H9 (cell line): ENCODE data around the gene EGFR. TPM values are rescaled to one million over a fixed set of nuclear protein-coding genes. Genes with fewer than 3 reads are reported as not detected.
A peak's percentile ranks its signal among the peaks of the same experiment; 100 is the strongest.

Experiments
- DNase-seq: peaks from one replicate; pipeline ENCODE4 v3.0.0-alpha.2; 2017
- H2AFZ ChIP-seq: one replicate; pipeline ENCODE4 v1.6.1; 2013; ENCODE audit warnings: mild to moderate bottlenecking, low read length, control low read depth, moderate library complexity
- H2AK5ac ChIP-seq: 2 replicates; pipeline ENCODE4 v1.6.1; 2013; ENCODE audit warnings: low read length, control low read depth, mixed read lengths; ENCODE audit not compliant: insufficient read length
- H2BK120ac ChIP-seq: one replicate; pipeline ENCODE4 v1.6.1; 2013; ENCODE audit warnings: low read depth, mild to moderate bottlenecking, low read length, control low read depth, inconsistent platforms; ENCODE audit not compliant: poor library complexity, severe bottlenecking
- H2BK12ac ChIP-seq: 2 replicates; pipeline ENCODE4 v1.6.1; 2013; ENCODE audit warnings: low read length, control low read depth, mixed read lengths, low read depth; ENCODE audit not compliant: insufficient read length
- H2BK15ac ChIP-seq: 2 replicates; pipeline ENCODE4 v1.6.1; 2013; ENCODE audit warnings: low read depth, low read length, control low read depth
- H2BK20ac ChIP-seq: one replicate; pipeline ENCODE4 v1.6.1; 2013; ENCODE audit warnings: low read depth, mild to moderate bottlenecking, low read length, control low read depth, inconsistent platforms; ENCODE audit not compliant: poor library complexity, severe bottlenecking
- H2BK5ac ChIP-seq: 2 replicates; pipeline ENCODE4 v1.6.1; 2013; ENCODE audit warnings: low read length, control low read depth, mixed read lengths; ENCODE audit not compliant: insufficient read length
- H3K14ac ChIP-seq: 2 replicates; pipeline ENCODE4 v1.6.1; 2013; ENCODE audit warnings: low read length, control low read depth; ENCODE audit not compliant: insufficient read depth
- H3K18ac ChIP-seq: 2 replicates; pipeline ENCODE4 v1.6.1; 2013; ENCODE audit warnings: low read depth, mild to moderate bottlenecking, mixed read lengths, low read length, control low read depth; ENCODE audit not compliant: insufficient read length
- H3K23ac ChIP-seq: 2 replicates; pipeline ENCODE4 v1.6.1; 2013; ENCODE audit warnings: low read length, control low read depth, mixed read lengths, low read depth; ENCODE audit not compliant: insufficient read length
- H3K23me2 ChIP-seq: 2 replicates; pipeline ENCODE4 v1.6.1; 2013; ENCODE audit warnings: low read depth, mild to moderate bottlenecking, mixed read lengths, low read length, control low read depth; ENCODE audit not compliant: insufficient read length, poor library complexity, severe bottlenecking
- H3K27ac ChIP-seq: 2 replicates; pipeline ENCODE4 v1.5.1; 2013; ENCODE audit warnings: low read length, control low read depth, mixed read lengths, low read depth; ENCODE audit not compliant: insufficient read length
- H3K27me3 ChIP-seq: 2 replicates; pipeline ENCODE4 v1.6.1; 2013; ENCODE audit warnings: low read length, control low read depth, inconsistent platforms; ENCODE audit not compliant: insufficient read depth
- H3K4ac ChIP-seq: 2 replicates; pipeline ENCODE4 v1.6.1; 2013; ENCODE audit warnings: low read depth, mild to moderate bottlenecking, control low read depth, inconsistent platforms, low read length, moderate library complexity
- H3K4me1 ChIP-seq: 2 replicates; pipeline ENCODE4 v1.6.1; 2013; ENCODE audit warnings: low read length, control low read depth, inconsistent platforms; ENCODE audit not compliant: insufficient read depth
- H3K4me2 ChIP-seq: 2 replicates; pipeline ENCODE4 v1.6.1; 2013; ENCODE audit warnings: low read length, control low read depth, mixed read lengths; ENCODE audit not compliant: insufficient read length, insufficient read depth
- H3K56ac ChIP-seq: 2 replicates; pipeline ENCODE4 v1.6.1; 2013; ENCODE audit warnings: low read depth, mild to moderate bottlenecking, mixed read lengths, low read length, control low read depth; ENCODE audit not compliant: insufficient read length
- H3K79me1 ChIP-seq: 2 replicates; pipeline ENCODE4 v1.6.1; 2013; ENCODE audit warnings: low read depth, mild to moderate bottlenecking, moderate library complexity, low read length, control low read depth, inconsistent platforms; ENCODE audit not compliant: insufficient read depth, poor library complexity, severe bottlenecking
- H3K79me2 ChIP-seq: 2 replicates; pipeline ENCODE4 v1.6.1; 2013; ENCODE audit warnings: low read length, control low read depth, inconsistent platforms; ENCODE audit not compliant: insufficient read depth
- H3K9ac ChIP-seq: 2 replicates; pipeline ENCODE4 v1.6.1; 2013; ENCODE audit warnings: low read length, control low read depth, mixed read lengths; ENCODE audit not compliant: insufficient read length; ENCODE audit errors: extremely low read depth
- H3K9me3 ChIP-seq: one replicate; pipeline ENCODE4 v1.6.1; 2013; ENCODE audit warnings: low read depth, low read length, inconsistent platforms; ENCODE audit not compliant: control insufficient read depth
- H3T11ph ChIP-seq: one replicate; pipeline ENCODE4 v1.6.1; 2013; ENCODE audit warnings: mild to moderate bottlenecking, low read length, control low read depth, inconsistent platforms
- H4K20me1 ChIP-seq: one replicate; pipeline ENCODE4 v1.6.1; 2013; ENCODE audit not compliant: control insufficient read depth, insufficient read length, insufficient read depth
- H4K5ac ChIP-seq: 2 replicates; pipeline ENCODE4 v1.6.1; 2013; ENCODE audit warnings: low read depth, mild to moderate bottlenecking, mixed read lengths, low read length, control low read depth; ENCODE audit not compliant: insufficient read length
- H4K8ac ChIP-seq: replicated peaks from 2 replicates; pipeline ENCODE4 v1.6.1; 2013; ENCODE audit warnings: low read length, control low read depth, mixed read lengths, low read depth; ENCODE audit not compliant: insufficient read length
- H4K91ac ChIP-seq: 2 replicates; pipeline ENCODE4 v1.6.1; 2013; ENCODE audit warnings: low read depth, mild to moderate bottlenecking, moderate library complexity, mixed read lengths, low read length, control low read depth; ENCODE audit not compliant: insufficient read length
- H3K27ac Mint-ChIP-seq, 3 experiments: 2 replicates in 2 of 3; 3 replicates in 1 of 3; pipeline ENCODE4 v1.8.0; 2020 to 2021; ENCODE audit warnings: mixed read lengths in 3 of 3, mild to moderate bottlenecking in 1 of 3, moderate library complexity in 1 of 3
- H3K27me3 Mint-ChIP-seq: 2 replicates; pipeline ENCODE4 v1.8.0; 2021; ENCODE audit warnings: low read depth, mild to moderate bottlenecking, moderate library complexity, mixed read lengths
- H3K36me3 Mint-ChIP-seq, 3 experiments: 2 replicates in 2 of 3; 3 replicates in 1 of 3; pipeline ENCODE4 v1.8.0; 2020 to 2021; ENCODE audit warnings: low read depth in 3 of 3, mixed read lengths in 3 of 3; ENCODE audit not compliant: insufficient read depth in 1 of 3
- H3K4me1 Mint-ChIP-seq, 2 experiments: 2 replicates each; pipeline ENCODE4 v1.8.0; 2020; ENCODE audit warnings: mixed read lengths in 2 of 2
- H3K4me3 Mint-ChIP-seq, 2 experiments: 2 replicates in 1 of 2; 3 replicates in 1 of 2; pipeline ENCODE4 v1.8.0; 2020 to 2021; ENCODE audit warnings: mild to moderate bottlenecking in 2 of 2, mixed read lengths in 2 of 2, moderate library complexity in 1 of 2
- H3K9me3 Mint-ChIP-seq, 2 experiments: 2 replicates in 1 of 2; 3 replicates in 1 of 2; pipeline ENCODE4 v1.8.0; 2020; ENCODE audit warnings: mild to moderate bottlenecking in 2 of 2, mixed read lengths in 2 of 2, moderate library complexity in 1 of 2
- CTCF ChIP-seq: fragments of 200-600 bp; sonication (generic); conservative IDR thresholded peaks from 3 replicates; pipeline ENCODE4 v1.8.0; 2021; ENCODE audit warnings: antibody characterized with exemption, mild to moderate bottlenecking
- WGBS: extraction: QIAGEN DNeasy Blood & Tissue Kit; methylation state at CpG from one replicate; pipeline ENCODE4 v1.1.7; 2013; ENCODE audit warnings: missing lambda C conversion rate, low lambda C conversion rate, mixed read lengths; ENCODE audit not compliant: insufficient read length; ENCODE audit errors: extremely low coverage; 5-methylcytosine and 5-hydroxymethylcytosine counted together
- total RNA-seq: library from RNA; stranded (reverse); gene quantifications from 2 replicates; pipeline ENCODE4 v1.2.1, GENCODE V29; 2021

EGFR gene
- total RNA-seq, 1 experiment from 2014 or later = 3.3 TPM

- H3K4me2 ChIP-seq = no peak overlapping the region
- H3K79me2 ChIP-seq = no peaks in the 10 kb centered on the region
- H3K36me3 Mint-ChIP-seq = no peaks in the 10 kb centered on the region
- no peaks in the 10 kb centered on the region; the same call in none of the 2 replicates for H3K27me3 Mint-ChIP-seq
- no peak overlapping the region for H2BK5ac ChIP-seq
- H4K20me1 ChIP-seq = no peaks in the 10 kb centered on the region
- H3K4me1 ChIP-seq = peaks cover 4% of the 10 kb centered on the region; the same call in 1 of the 2 replicates
- H3K9me3 ChIP-seq = no peaks in the 10 kb centered on the region
- H2BK12ac ChIP-seq = no peak overlapping the region
- no peaks in the 10 kb centered on the region for H3K79me1 ChIP-seq
- H4K8ac ChIP-seq = no peak overlapping the region
- no peak overlapping the region for H4K5ac ChIP-seq
- no peaks in the 10 kb centered on the region for H3K27me3 ChIP-seq
- H2AFZ ChIP-seq = no peak overlapping the region
- H3K4ac ChIP-seq = no peak overlapping the region
- H3K27ac ChIP-seq = no peak overlapping the region
- H2BK15ac ChIP-seq = no peak overlapping the region
- TF ChIP-seq CTCF = no peak
- no peak for DNase-seq
- no peak overlapping the region for H3T11ph ChIP-seq
- peak overlapping the region; percentile 56; the same call in 1 of the 2 replicates for H3K14ac ChIP-seq
- no peaks in the 10 kb centered on the region for H3K23me2 ChIP-seq
- H2BK120ac ChIP-seq = no peak overlapping the region
- peak overlapping the region; percentile 40 for H3K18ac ChIP-seq
- H2AK5ac ChIP-seq = peak overlapping the region; percentile 45
- no peak overlapping the region for H4K91ac ChIP-seq
- no peak overlapping the region for H3K9ac ChIP-seq
- peak overlapping the region in 1 of 3 experiments; percentile 90; a peak in 1 of 7 replicates for H3K27ac Mint-ChIP-seq
- H3K9me3 Mint-ChIP-seq = no peaks in the 10 kb centered on the region
- no peak overlapping the region for H2BK20ac ChIP-seq
- H3K56ac ChIP-seq = no peak overlapping the region
- H3K4me1 Mint-ChIP-seq = peaks cover 17 to 19% of the 10 kb centered on the region in 2 experiments
- H3K23ac ChIP-seq = no peak overlapping the region
- H3K4me3 Mint-ChIP-seq = no peak overlapping the region
- WGBS = no CpG with 5 or more reads among the region's 6 CpGs
Observed at GRCh38 chr7:55066938-55067337, 48.1 kb downstream of the EGFR start.
